Upper lobe of left lung (tissue), 6 donors: ENCODE measurements around the gene SPTAN1. TPM values are rescaled to one million over a fixed set of nuclear protein-coding genes. Genes with fewer than 3 reads are reported as not detected.

Experiments
- ATAC-seq, 2 donors: fragments of 200-7000 bp; cut with Tn5 transposase; one replicate each; pipeline ENCODE4 v1.9.1; 2022; ENCODE audit warnings: mild to moderate bottlenecking in 2 of 2, moderate library complexity in 2 of 2; ENCODE audit not compliant: low FRiP score in 2 of 2
- DNase-seq, 2 donors: peaks; one replicate each; pipeline ENCODE4 v3.0.0-alpha.2; 2019 to 2020
- H3K27ac ChIP-seq, 4 donors: fragments of 200-600 bp; sonication (generic); one replicate each; pipeline ENCODE4 v1.5.1; 2016 to 2019
- H3K27me3 ChIP-seq, 4 donors: fragments of 200-600 bp; sonication (generic); one replicate each; pipeline ENCODE4 v1.5.1; 2017 to 2019
- H3K36me3 ChIP-seq, 4 donors: fragments of 200-600 bp; sonication (generic); one replicate each; pipeline ENCODE4 v1.5.1; 2016 to 2019
- H3K4me1 ChIP-seq, 4 donors: fragments of 200-600 bp; sonication (generic); one replicate each; pipeline ENCODE4 v1.5.1; 2018 to 2019
- H3K4me3 ChIP-seq, 4 donors: fragments of 200-600 bp; sonication (generic); one replicate each; pipeline ENCODE4 v1.5.1; 2017 to 2019; ENCODE audit warnings: mild to moderate bottlenecking in 2 of 4, moderate library complexity in 1 of 4
- H3K9me3 ChIP-seq, 4 donors: fragments of 200-600 bp; sonication (generic); one replicate each; pipeline ENCODE4 v1.5.1; 2018 to 2019
- EP300 ChIP-seq, 4 donors: sonication (generic); formaldehyde crosslinking; IDR thresholded peaks; one replicate each; pipeline ENCODE4 v1.5.1; 2017; ENCODE audit warnings: antibody characterized with exemption in 4 of 4, control low read depth in 2 of 4
- POLR2A ChIP-seq, 4 donors: fragments of 450-650 bp; IDR thresholded peaks; one replicate each; pipeline ENCODE4 v1.5.1; 2016 to 2017; ENCODE audit warnings: antibody characterized with exemption in 4 of 4, mild to moderate bottlenecking in 2 of 4
- POLR2AphosphoS5 ChIP-seq, 2 donors: sonication (generic); formaldehyde crosslinking; IDR thresholded peaks; one replicate each; pipeline ENCODE4 v1.5.1; 2017; ENCODE audit warnings: antibody characterized with exemption in 2 of 2
- WGBS, 2 donors: methylation state at CpG; one replicate each; pipeline ENCODE4 v1.1.5; 2017 to 2018; 5-methylcytosine and 5-hydroxymethylcytosine counted together
- total RNA-seq, 6 donors: library from RNA; depleted of rRNA in 4 of 6; stranded (reverse); fragments of >200 nt in 4 of 6; gene quantifications; one replicate each; pipeline versions ENCODE4 v1.1.0 to v1.2.1, GENCODE V29; 2016 to 2021
- TF ChIP-seq, protein P1 (sequence below), 6 experiments: fragments of 450-650 bp in 4 of 6; fragments of 200-600 bp in 2 of 6; sonication (generic) in 2 of 6; IDR thresholded peaks; one replicate each; pipeline ENCODE4 v1.5.1; 2016 to 2019; ENCODE audit warnings: antibody characterized with exemption in 6 of 6
- donor health status: DM: no; HTN: no; CAD: no; lungs with moderate emphysema.
- donor health status: DM: no; HTN: yes; CAD: no; lungs with severe emphysema.

The SPTAN1 gene
- total RNA-seq, 6 donors from 2014 or later, result 254 to 547 (median 401) TPM

DNA sequence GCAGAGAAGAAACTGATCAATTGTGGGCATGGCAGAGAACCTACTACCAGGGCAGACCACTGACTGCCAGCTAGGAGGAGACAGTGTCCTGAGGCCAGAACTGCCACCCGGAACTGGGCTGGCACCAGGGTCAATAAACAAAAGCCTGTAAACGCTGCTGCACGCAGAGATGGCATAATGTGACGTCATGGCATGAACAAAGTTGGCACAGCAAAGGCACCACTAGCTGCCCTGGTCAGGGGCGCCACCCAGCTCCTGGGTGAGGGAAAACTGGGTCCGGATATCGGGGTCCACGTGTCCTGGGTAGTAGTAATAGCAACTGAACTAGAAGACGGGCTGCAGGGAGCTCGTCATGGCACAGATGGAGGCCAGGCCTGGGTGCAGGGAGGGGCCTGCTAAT is 72.2 kb downstream of the SPTAN1 start:
- Histone ChIP-seq H3K4me1 (peaks cover 0 to 7% (median 2%) of the 10 kb centered on the region in 4 donors), H3K9me3 (no peaks in the 10 kb centered on the region), H3K36me3 (peaks cover 61 to 100% (median 91%) of the 10 kb centered on the region in 4 donors), H3K27me3 (no peaks in the 10 kb centered on the region), H3K27ac (no peak overlapping the region), H3K4me3 (no peak overlapping the region)
- no peak for ATAC-seq
- DNase-seq, result no peak
- whole genome bisulfite sequencing, 2 donors, result 84 to 88% methylated on average over 10 of the region's 10 CpGs
- no peak for TF ChIP-seq POLR2A (IDR thresholded peaks at IDR 0.05)
- no peak for TF ChIP-seq POLR2AphosphoS5 (IDR thresholded peaks at IDR 0.05)
- TF ChIP-seq, protein P1, sequence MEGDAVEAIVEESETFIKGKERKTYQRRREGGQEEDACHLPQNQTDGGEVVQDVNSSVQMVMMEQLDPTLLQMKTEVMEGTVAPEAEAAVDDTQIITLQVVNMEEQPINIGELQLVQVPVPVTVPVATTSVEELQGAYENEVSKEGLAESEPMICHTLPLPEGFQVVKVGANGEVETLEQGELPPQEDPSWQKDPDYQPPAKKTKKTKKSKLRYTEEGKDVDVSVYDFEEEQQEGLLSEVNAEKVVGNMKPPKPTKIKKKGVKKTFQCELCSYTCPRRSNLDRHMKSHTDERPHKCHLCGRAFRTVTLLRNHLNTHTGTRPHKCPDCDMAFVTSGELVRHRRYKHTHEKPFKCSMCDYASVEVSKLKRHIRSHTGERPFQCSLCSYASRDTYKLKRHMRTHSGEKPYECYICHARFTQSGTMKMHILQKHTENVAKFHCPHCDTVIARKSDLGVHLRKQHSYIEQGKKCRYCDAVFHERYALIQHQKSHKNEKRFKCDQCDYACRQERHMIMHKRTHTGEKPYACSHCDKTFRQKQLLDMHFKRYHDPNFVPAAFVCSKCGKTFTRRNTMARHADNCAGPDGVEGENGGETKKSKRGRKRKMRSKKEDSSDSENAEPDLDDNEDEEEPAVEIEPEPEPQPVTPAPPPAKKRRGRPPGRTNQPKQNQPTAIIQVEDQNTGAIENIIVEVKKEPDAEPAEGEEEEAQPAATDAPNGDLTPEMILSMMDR (IDR thresholded peaks at IDR 0.05), result no peak
- no peak for TF ChIP-seq EP300 (IDR thresholded peaks at IDR 0.05)

DNA sequence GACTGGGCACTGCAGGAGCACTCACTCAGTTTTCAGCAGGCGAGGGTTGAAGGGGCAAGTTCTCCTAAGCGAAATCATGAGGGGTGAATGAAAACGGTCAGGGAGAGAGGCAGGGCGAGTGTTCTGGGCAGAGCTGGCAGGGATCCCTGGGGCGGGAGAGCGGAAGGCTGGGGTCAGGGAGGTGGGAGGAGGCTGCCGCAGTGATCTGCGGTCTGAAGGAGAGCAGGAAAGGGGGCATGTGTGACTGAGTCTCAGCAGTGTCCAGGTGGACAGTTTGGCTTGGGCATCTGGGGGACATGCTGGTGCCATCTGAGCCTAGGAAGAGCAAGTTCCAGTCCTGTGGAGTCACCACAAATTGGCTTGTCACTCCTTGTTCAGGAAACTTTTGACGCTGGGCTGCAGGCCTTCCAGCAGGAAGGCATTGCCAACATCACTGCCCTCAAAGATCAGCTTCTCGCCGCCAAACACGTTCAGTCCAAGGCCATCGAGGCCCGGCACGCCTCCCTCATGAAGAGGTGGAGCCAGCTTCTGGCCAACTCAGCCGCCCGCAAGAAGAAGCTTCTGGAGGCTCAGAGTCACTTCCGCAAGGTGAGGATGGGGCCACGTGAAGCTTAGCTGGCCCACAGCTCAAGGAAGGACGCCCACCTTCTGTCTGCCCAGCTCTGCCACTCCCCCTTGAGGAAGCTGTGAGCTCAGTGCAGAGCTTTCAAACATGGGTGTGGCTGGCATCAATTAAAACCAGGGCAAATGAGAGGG is 73.2 kb downstream of the SPTAN1 start:
- H3K27ac ChIP-seq, result no peak overlapping the region
- no peaks in the 10 kb centered on the region for H3K9me3 ChIP-seq
- peaks cover 0 to 7% (median 2%) of the 10 kb centered on the region in 4 donors for H3K4me1 ChIP-seq
- H3K36me3 ChIP-seq, result peaks cover 61 to 100% (median 90%) of the 10 kb centered on the region in 4 donors
- DNase-seq (no peak), ATAC-seq (no peak)
- no peak overlapping the region for H3K4me3 ChIP-seq
- TF ChIP-seq, protein P1 (IDR thresholded peaks at IDR 0.05), result no peak
- TF ChIP-seq POLR2AphosphoS5 (IDR thresholded peaks at IDR 0.05) (no peak), EP300 (IDR thresholded peaks at IDR 0.05) (no peak)
- H3K27me3 ChIP-seq, result no peaks in the 10 kb centered on the region
- WGBS, 2 donors, result 92 to 93% methylated on average over 11 to 20 of the region's 20 CpGs

DNA sequence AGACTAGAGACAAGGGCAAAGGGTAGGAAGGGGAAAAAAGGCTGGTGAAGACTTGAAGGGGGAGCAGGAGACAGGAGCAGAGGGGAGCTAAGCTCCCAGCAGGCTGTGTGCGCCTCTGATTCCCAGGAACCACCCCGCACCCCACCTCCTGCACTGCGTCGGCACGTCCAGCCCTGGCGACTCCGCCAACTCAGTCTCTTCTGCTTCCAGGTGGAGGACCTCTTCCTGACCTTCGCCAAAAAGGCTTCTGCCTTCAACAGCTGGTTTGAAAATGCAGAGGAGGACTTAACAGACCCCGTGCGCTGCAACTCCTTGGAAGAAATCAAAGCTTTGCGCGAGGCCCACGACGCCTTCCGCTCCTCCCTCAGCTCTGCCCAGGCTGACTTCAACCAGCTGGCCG is 73.8 kb downstream of the SPTAN1 start:
- peaks cover 55 to 100% (median 91%) of the 10 kb centered on the region in 4 donors for H3K36me3 ChIP-seq
- no peaks in the 10 kb centered on the region for H3K9me3 ChIP-seq
- H3K27me3 ChIP-seq, result no peaks in the 10 kb centered on the region
- no peak overlapping the region for H3K4me3 ChIP-seq
- ATAC-seq, result no peak
- WGBS, 2 donors, result 82 to 89% methylated on average over 8 to 16 of the region's 16 CpGs
- no peak for DNase-seq
- no peak overlapping the region for H3K27ac ChIP-seq
- H3K4me1 ChIP-seq, result peaks cover 0 to 7% (median 2%) of the 10 kb centered on the region in 4 donors
- no peak for TF ChIP-seq POLR2AphosphoS5 (IDR thresholded peaks at IDR 0.05)
- TF ChIP-seq, protein P1 (IDR thresholded peaks at IDR 0.05), result no peak

DNA sequence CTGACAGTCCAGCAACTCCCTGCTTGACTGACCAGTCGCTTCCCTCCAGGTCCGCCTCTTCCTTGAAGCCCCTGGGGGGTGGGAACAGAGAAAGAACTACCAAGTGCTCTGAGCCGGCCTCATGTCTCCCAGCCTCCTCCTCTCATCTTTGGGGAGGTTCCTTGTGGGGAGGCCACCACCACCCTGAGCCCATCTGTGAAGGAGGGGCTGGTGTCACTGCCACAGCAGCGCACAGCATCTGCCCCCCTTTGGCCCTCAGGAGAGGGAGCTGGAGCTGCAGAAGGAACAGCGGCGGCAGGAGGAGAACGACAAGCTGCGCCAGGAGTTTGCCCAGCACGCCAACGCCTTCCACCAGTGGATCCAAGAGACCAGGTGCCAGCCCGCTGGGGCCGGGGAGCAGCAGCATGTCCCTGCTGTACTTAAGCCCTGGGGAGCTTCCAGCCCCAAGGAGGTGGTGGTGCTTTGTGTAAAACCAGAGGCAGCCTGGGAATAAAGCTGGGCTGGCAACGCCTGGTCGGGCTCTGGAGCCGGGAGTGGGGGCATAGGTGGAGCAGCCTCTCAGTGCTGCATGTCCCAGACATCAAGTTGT is 74.8 kb downstream of the SPTAN1 start:
- TF ChIP-seq POLR2AphosphoS5 (IDR thresholded peaks at IDR 0.05), result no peak
- no peak for TF ChIP-seq EP300 (IDR thresholded peaks at IDR 0.05)
- TF ChIP-seq POLR2A (IDR thresholded peaks at IDR 0.05), result no peak
- TF ChIP-seq, protein P1 (IDR thresholded peaks at IDR 0.05), result no peak
- Histone ChIP-seq H3K27ac (no peak overlapping the region), H3K4me3 (no peak overlapping the region), H3K4me1 (peaks cover 0 to 7% (median 2%) of the 10 kb centered on the region in 4 donors), H3K36me3 (peaks cover 59 to 100% (median 92%) of the 10 kb centered on the region in 4 donors), H3K27me3 (no peaks in the 10 kb centered on the region), H3K9me3 (no peaks in the 10 kb centered on the region)
- 95 to 99% methylated on average over 6 to 15 of the region's 15 CpGs for WGBS, 2 donors
- ATAC-seq (no peak), DNase-seq (peak in 1 of 2 donors; percentile 76)
